Caco-2 (cell line): ENCODE results near the gene GALR2. TPM values are rescaled to one million over a fixed set of nuclear protein-coding genes. Genes with fewer than 3 reads are reported as not detected.

Source experiments
- BruUV-seq: library from RNA; stranded (reverse); fragments of 400-500 nt; replicated peaks from 2 replicates; lab custom pipeline; 2021; lab: Mats Ljungman, UMichigan
- CTCF ChIA-PET: fragments of 300-600 bp; sonication (Branson Sonifier 250); formaldehyde crosslinking; loops from one replicate; lab custom pipeline; 2022; ENCODE audit warnings: antibody characterized with exemption; lab: Charles Lee
- POLR2A ChIA-PET: fragments of 300-600 bp; sonication (Branson Sonifier 250); formaldehyde crosslinking; loops from one replicate; lab custom pipeline; 2022; ENCODE audit warnings: antibody characterized with exemption; lab: Charles Lee
- DNase-seq, 2 experiments: peaks; one replicate each; pipeline versions ENCODE4 v3.0.0 to v3.0.0-alpha.2; 2020 to 2022
- H3K27me3 ChIP-seq: replicated peaks from 2 replicates; pipeline ENCODE4 v1.6.0; 2011; ENCODE audit warnings: low read length; ENCODE audit not compliant: control insufficient read depth, insufficient read depth
- H3K36me3 ChIP-seq: 2 replicates; pipeline ENCODE4 v1.5.1; 2011; ENCODE audit warnings: low read length; ENCODE audit not compliant: control insufficient read depth, insufficient read depth
- H3K4me1 ChIP-seq: fragments of 250-450 bp; sonication (Bioruptor Pico); 2 replicates; pipeline ENCODE4 v1.5.1; 2020; ENCODE audit warnings: mild to moderate bottlenecking
- H3K4me3 ChIP-seq: 2 replicates; pipeline ENCODE4 v1.5.1; 2011; ENCODE audit warnings: low read depth, mild to moderate bottlenecking, control low read depth, low read length
- H3K9me3 ChIP-seq: fragments of 250-450 bp; sonication (Bioruptor Pico); 2 replicates; pipeline ENCODE4 v1.5.1; 2020; ENCODE audit warnings: mild to moderate bottlenecking, moderate library complexity
- H3K27ac Mint-ChIP-seq: one replicate; pipeline ENCODE4 v1.8.0; 2022; ENCODE audit warnings: mixed read lengths; ENCODE audit not compliant: unreplicated experiment
- H3K27me3 Mint-ChIP-seq: one replicate; pipeline ENCODE4 v1.8.0; 2022; ENCODE audit warnings: mixed read lengths; ENCODE audit not compliant: insufficient read depth, unreplicated experiment
- H3K36me3 Mint-ChIP-seq: one replicate; pipeline ENCODE4 v1.8.0; 2022; ENCODE audit warnings: mild to moderate bottlenecking, mixed read lengths; ENCODE audit not compliant: insufficient read depth, unreplicated experiment
- H3K4me1 Mint-ChIP-seq: one replicate; pipeline ENCODE4 v1.8.0; 2022; ENCODE audit warnings: low read depth, mixed read lengths; ENCODE audit not compliant: unreplicated experiment
- H3K4me3 Mint-ChIP-seq: one replicate; pipeline ENCODE4 v1.8.0; 2022; ENCODE audit warnings: mild to moderate bottlenecking, moderate library complexity, mixed read lengths; ENCODE audit not compliant: unreplicated experiment
- H3K9me3 Mint-ChIP-seq: one replicate; pipeline ENCODE4 v1.8.0; 2022; ENCODE audit warnings: mixed read lengths; ENCODE audit not compliant: unreplicated experiment
- intact Hi-C: fragments of 100-400 bp; cut with micrococcal nuclease; formaldehyde crosslinking; loops from one replicate; pipeline ENCODE4 v1.10.0; 2022; ENCODE audit not compliant: unreplicated experiment
- total RNA-seq: library from RNA; stranded (reverse); gene quantifications from 2 replicates; pipeline ENCODE4 v1.2.3, GENCODE V29; 2022
- TF ChIP-seq, protein P1 (sequence below), 2 experiments: fragments of 200-600 bp in 1 of 2; IDR thresholded peaks; 1 replicate in 1 of 2; 2 replicates in 1 of 2; pipeline versions ENCODE4 v1.5.1 to v1.8.0; 2011 to 2022; ENCODE audit warnings: antibody characterized with exemption in 1 of 2, control low read depth in 1 of 2, inconsistent platforms in 1 of 2, low read depth in 1 of 2, low read length in 1 of 2, mild to moderate bottlenecking in 1 of 2, moderate library complexity in 1 of 2; ENCODE audit not compliant: insufficient read depth in 1 of 2, severe bottlenecking in 1 of 2, unreplicated experiment in 1 of 2

GALR2 gene
- total RNA-seq, 1 experiment from 2014 or later, result 0.50 TPM

DNA sequence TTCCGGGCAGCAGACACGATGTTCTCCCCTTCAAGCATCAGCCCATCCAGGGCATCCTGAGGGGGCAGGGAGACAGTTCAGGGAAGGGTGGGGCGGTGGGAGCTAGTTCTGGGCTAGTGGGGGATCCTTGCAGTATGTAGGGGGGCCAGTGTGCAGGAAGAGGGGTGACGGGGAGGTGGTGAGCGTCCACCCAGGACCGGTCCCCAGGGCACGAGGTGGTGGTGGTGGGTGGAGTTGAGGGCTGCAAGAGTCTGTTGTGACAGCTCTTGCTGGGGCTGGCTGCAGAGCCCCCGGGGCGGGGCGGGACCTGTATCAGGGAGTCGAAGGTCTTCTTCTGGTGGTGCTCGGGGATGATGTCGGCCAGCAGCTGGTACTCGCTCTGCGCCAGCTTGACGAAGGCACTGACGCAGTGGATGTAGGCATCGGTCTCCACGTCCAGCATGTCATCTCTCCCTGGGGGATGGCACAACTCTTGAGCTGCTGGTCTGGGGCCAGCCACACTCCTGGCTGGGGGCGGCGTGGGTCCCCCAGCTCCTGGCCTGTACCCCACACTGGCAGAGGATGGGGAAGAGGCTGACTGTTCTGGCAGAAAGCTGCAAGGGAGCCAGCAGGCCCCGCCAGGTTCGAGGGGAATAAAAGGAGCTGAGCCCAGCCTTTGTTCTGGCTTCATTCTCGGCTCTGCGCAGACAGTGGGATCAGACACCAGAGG, 14.4 kb downstream of the GALR2 start:
- Mint-ChIP-seq H3K36me3 (peaks cover 55% of the 10 kb centered on the region), H3K4me1 (no peaks in the 10 kb centered on the region)
- POLR2A ChIA-PET, result interaction anchor here (0.7 kb wide), 1 partner anchor 15 kb away, joined by 3 read pairs; no protein-coding TSS in a partner anchor

DNA sequence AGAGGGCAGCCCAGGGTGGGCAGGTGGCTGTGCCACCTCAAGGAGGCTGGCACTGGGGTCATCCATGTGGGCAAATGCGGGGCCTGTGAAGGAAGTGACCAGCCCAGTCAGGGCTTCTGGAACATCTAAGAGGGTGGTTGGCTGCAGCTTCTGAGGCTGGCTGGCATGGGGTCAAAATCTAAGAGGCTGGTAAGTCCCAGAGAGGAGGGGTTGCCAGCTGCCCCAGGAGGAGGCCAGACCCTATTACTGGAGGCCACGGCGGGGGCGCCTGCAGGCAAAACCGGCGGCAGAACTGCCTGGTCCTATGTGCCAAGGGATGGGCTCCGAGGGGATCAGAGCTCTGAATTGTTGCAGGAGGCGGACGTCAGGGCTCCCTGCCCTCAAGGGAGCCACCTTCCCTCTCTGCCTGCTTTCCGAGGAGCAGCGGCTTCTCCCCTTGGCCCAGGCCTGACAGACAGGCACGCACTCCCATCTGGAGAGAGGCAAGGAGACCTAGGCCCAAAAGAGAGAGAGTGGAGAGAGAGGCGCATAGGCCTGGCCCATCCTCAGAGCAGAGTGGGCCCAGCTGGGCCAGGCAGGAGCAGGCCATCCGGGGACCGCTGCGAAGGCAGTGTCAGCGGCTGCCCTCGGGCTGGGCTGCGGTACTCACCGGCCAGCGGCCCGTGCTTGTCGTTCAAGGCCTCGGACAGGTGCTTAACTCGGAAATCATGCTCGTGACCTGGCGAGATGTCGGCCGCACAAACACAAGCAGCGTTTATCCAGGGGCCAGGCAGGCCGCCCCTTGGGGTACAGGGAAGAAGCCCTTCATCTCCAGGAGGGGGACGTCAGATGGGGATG, 15.3 kb downstream of the GALR2 start:
- no TSS peak for BruUV-seq
- DNase-seq, result no peak
- Mint-ChIP-seq H3K4me1 (no peaks in the 10 kb centered on the region), H3K27ac (no peak overlapping the region), H3K27me3 (no peaks in the 10 kb centered on the region), H3K4me3 (no peak overlapping the region), H3K36me3 (peaks cover 56% of the 10 kb centered on the region), H3K9me3 (no peaks in the 10 kb centered on the region)
- CTCF ChIA-PET, result interaction anchor here (0.6 to 1.4 kb wide), 2 partner anchors 63 to 193 kb away, joined by 3 to 4 read pairs; partner anchors contain the start of gene TRIM65
- POLR2A ChIA-PET, result interaction anchor here (0.7 kb wide), 1 partner anchor 14 kb away, joined by 3 read pairs; no protein-coding TSS in a partner anchor
- Histone ChIP-seq H3K9me3 (no peaks in the 10 kb centered on the region), H3K27me3 (no peaks in the 10 kb centered on the region), H3K4me1 (no peaks in the 10 kb centered on the region), H3K36me3 (peaks cover 8% of the 10 kb centered on the region), H3K4me3 (no peak overlapping the region)
- TF ChIP-seq, protein P1, sequence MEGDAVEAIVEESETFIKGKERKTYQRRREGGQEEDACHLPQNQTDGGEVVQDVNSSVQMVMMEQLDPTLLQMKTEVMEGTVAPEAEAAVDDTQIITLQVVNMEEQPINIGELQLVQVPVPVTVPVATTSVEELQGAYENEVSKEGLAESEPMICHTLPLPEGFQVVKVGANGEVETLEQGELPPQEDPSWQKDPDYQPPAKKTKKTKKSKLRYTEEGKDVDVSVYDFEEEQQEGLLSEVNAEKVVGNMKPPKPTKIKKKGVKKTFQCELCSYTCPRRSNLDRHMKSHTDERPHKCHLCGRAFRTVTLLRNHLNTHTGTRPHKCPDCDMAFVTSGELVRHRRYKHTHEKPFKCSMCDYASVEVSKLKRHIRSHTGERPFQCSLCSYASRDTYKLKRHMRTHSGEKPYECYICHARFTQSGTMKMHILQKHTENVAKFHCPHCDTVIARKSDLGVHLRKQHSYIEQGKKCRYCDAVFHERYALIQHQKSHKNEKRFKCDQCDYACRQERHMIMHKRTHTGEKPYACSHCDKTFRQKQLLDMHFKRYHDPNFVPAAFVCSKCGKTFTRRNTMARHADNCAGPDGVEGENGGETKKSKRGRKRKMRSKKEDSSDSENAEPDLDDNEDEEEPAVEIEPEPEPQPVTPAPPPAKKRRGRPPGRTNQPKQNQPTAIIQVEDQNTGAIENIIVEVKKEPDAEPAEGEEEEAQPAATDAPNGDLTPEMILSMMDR (IDR thresholded peaks at IDR 0.05; ENCODE audit: insufficient read depth in 1 of 2, low read depth in 1 of 2, low read length in 1 of 2, severe bottlenecking in 1 of 2, unreplicated experiment in 1 of 2), result no peak
- intact Hi-C loops, result no loop called here

More for the DNA sequence above, 14.4 kb downstream of the GALR2 start:
- Mint-ChIP-seq H3K27ac (no peak overlapping the region), H3K27me3 (no peaks in the 10 kb centered on the region), H3K9me3 (no peaks in the 10 kb centered on the region), H3K4me3 (no peak overlapping the region)
- TF ChIP-seq, protein P1 (IDR thresholded peaks at IDR 0.05; ENCODE audit: insufficient read depth in 1 of 2, low read depth in 1 of 2, low read length in 1 of 2, severe bottlenecking in 1 of 2, unreplicated experiment in 1 of 2), result no peak
- CTCF ChIA-PET, result interaction anchor here (0.6 to 1.4 kb wide), 2 partner anchors 64 to 193 kb away, joined by 3 to 4 read pairs; partner anchors contain the start of gene TRIM65
- no peak for DNase-seq
- Histone ChIP-seq H3K4me3 (no peak overlapping the region), H3K36me3 (peaks cover 6% of the 10 kb centered on the region), H3K9me3 (no peaks in the 10 kb centered on the region), H3K27me3 (no peaks in the 10 kb centered on the region), H3K4me1 (no peaks in the 10 kb centered on the region)
- intact Hi-C loops, result no loop called here
- no TSS peak for BruUV-seq

DNA sequence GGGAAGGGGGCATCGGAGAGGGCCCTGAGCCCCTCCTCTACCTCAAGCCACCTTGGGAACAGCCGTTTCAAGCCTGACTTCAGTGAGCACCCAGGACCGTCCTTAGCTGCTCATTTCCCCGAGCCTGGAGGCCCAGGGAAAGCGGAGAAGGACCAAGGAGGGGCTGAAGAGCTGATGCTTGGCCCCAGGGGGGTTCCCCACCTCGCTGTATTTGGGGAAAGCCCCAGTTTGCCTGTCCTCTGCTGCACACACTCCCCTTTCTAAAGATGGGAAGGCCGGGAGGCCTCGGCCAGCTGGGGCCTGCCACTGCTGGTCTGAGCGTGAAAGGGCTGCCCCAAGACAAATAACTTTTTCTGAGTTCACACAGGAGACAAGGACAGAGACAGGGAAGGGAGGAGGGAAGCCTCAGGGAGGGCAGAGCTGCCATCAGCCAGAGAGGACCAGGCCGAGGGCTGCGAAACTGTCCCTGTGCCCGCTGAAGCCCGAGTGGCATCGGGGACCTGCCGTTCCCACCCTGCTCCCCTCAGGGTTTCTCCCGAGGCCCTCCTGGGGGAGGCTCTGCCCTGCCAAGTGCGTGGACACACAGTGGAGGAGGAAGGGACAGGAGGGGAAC, 16.0 kb downstream of the GALR2 start:
- TF ChIP-seq, protein P1 (IDR thresholded peaks at IDR 0.05; ENCODE audit: insufficient read depth in 1 of 2, low read depth in 1 of 2, low read length in 1 of 2, severe bottlenecking in 1 of 2, unreplicated experiment in 1 of 2), result no peak
- no peaks in the 10 kb centered on the region for H3K9me3 ChIP-seq
- Mint-ChIP-seq H3K36me3 (peaks cover 58% of the 10 kb centered on the region), H3K9me3 (no peaks in the 10 kb centered on the region), H3K27me3 (no peaks in the 10 kb centered on the region), H3K27ac (no peak overlapping the region), H3K4me1 (no peaks in the 10 kb centered on the region), H3K4me3 (no peak overlapping the region)
- H3K4me3 ChIP-seq, result no peak overlapping the region
- H3K36me3 ChIP-seq, result peaks cover 5% of the 10 kb centered on the region
- H3K27me3 ChIP-seq, result no peaks in the 10 kb centered on the region
- no peak for DNase-seq
- H3K4me1 ChIP-seq, result no peaks in the 10 kb centered on the region
- CTCF ChIA-PET, result no interaction called here
- POLR2A ChIA-PET, result no interaction called here
- no TSS peak for BruUV-seq
- intact Hi-C loops, result no loop called here
